ENCODE data around the gene COL21A1. TPM values are rescaled to one million over a fixed set of nuclear protein-coding genes. Genes with fewer than 3 reads are reported as not detected.

COL21A1 gene
- total RNA-seq, 1 donor, result 19.2 TPM

DNA sequence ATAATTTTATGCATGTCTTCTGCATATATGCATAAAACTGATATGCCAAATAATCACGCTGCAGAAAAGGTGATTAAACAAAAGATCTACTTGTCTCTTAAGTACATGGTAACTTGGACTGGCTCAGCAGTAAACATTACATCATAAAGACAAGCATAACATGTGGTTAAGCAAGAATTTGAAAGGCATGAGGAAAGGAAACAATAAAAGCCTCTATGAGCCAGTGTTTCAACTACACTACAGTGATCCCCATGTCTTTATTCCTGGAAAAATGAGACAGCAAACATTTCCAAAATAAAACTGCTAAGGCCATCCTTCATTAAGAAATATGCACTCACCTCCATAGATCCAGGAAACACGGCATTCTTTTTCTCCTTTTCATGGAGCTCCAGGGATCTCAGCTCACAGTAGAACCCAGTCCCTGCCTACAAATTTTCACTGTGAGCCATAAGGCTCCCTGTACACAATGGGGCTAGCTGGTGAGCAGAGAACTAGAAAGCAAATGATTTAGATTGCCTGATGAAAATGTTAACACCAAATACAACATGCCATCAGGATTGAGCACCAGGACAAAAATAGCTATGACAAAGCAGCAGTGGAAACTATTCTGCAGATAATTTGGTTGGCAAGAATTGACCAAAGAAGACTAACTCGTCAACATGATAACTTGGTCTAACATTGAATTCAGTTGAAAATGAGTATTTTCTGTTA, 156.1 kb downstream of the COL21A1 start:
- TF ChIP-seq, protein P1, sequence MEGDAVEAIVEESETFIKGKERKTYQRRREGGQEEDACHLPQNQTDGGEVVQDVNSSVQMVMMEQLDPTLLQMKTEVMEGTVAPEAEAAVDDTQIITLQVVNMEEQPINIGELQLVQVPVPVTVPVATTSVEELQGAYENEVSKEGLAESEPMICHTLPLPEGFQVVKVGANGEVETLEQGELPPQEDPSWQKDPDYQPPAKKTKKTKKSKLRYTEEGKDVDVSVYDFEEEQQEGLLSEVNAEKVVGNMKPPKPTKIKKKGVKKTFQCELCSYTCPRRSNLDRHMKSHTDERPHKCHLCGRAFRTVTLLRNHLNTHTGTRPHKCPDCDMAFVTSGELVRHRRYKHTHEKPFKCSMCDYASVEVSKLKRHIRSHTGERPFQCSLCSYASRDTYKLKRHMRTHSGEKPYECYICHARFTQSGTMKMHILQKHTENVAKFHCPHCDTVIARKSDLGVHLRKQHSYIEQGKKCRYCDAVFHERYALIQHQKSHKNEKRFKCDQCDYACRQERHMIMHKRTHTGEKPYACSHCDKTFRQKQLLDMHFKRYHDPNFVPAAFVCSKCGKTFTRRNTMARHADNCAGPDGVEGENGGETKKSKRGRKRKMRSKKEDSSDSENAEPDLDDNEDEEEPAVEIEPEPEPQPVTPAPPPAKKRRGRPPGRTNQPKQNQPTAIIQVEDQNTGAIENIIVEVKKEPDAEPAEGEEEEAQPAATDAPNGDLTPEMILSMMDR (IDR thresholded peaks at IDR 0.05; ENCODE audit: extremely low read depth, low read depth, low read length), result no peak
- Histone ChIP-seq H3K79me2 (ENCODE audit: insufficient read depth, low read length) (no peaks in the 10 kb centered on the region), H2AFZ (ENCODE audit: low read length) (peak overlapping the region; percentile 59), H3K36me3 (ENCODE audit: insufficient read depth, low read length) (no peaks in the 10 kb centered on the region), H3K4me2 (ENCODE audit: insufficient read depth, low read length) (peak overlapping the region; percentile 76), H3K4me1 (ENCODE audit: insufficient read depth, low read length) (peaks cover 15% of the 10 kb centered on the region), H3K27me3 (ENCODE audit: insufficient read depth, low read length) (no peaks in the 10 kb centered on the region), H4K20me1 (ENCODE audit: insufficient read depth, low read length) (no peaks in the 10 kb centered on the region), H3K27ac (ENCODE audit: low read depth, low read length) (peak overlapping the region; percentile 91), H3K4me3 (ENCODE audit: insufficient read depth, low read length) (peak overlapping the region; percentile 47), H3K9me3 (ENCODE audit: low read depth, low read length) (peaks cover 2% of the 10 kb centered on the region)
- DNase-seq (ENCODE audit: insufficient read length, low spot score, missing footprints), result no peak

DNA sequence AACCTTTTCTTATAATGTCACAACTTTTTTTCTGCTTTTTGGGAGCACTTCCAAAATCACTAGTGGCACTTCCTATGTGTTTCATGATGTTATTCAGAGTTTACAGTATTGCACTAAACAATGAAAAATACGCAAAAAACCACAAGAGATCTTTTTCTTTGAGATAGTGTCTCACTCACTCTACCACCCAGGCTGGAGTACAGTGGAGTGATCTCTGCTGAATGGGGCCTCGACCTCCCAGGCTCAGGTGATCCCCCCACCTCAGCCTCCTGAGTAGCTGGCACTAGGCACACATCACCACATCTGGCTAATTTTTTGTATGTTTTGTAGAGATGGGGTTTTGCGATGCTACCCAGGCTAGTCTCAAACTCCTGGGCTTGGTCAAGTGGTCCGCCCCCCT, 158.7 kb downstream of the COL21A1 start:
- Histone ChIP-seq H3K27ac (ENCODE audit: low read depth, low read length) (no peak overlapping the region), H3K36me3 (ENCODE audit: insufficient read depth, low read length) (no peaks in the 10 kb centered on the region), H3K4me3 (ENCODE audit: insufficient read depth, low read length) (no peak overlapping the region), H3K4me1 (ENCODE audit: insufficient read depth, low read length) (peaks cover 15% of the 10 kb centered on the region), H3K9me3 (ENCODE audit: low read depth, low read length) (peaks cover 2% of the 10 kb centered on the region), H3K79me2 (ENCODE audit: insufficient read depth, low read length) (no peaks in the 10 kb centered on the region), H3K27me3 (ENCODE audit: insufficient read depth, low read length) (no peaks in the 10 kb centered on the region), H4K20me1 (ENCODE audit: insufficient read depth, low read length) (no peaks in the 10 kb centered on the region), H2AFZ (ENCODE audit: low read length) (no peak overlapping the region), H3K4me2 (ENCODE audit: insufficient read depth, low read length) (no peak overlapping the region)
- DNase-seq (ENCODE audit: insufficient read length, low spot score, missing footprints), result no peak
- TF ChIP-seq, protein P1 (IDR thresholded peaks at IDR 0.05; ENCODE audit: extremely low read depth, low read depth, low read length), result no peak

DNA sequence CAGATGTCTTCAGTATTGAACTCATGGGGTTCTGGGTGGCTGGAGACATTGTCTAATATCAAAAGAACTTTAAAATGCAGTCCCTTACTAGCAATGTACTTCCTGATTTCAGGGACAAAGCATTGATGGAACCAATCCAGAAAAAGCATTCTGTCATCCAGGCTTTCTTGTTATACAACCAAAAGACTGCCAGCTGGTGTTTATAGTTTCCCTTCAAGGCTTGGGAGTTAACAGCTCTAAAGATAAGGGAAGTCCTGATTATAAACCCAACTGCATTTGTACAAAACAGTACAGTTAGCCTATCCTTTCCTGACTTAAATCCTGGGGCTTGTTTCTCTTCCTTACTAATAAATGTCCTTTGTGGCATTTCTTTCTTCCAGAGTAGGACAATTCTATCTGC, 160.0 kb downstream of the COL21A1 start:
- Histone ChIP-seq H4K20me1 (ENCODE audit: insufficient read depth, low read length) (no peaks in the 10 kb centered on the region), H3K36me3 (ENCODE audit: insufficient read depth, low read length) (no peaks in the 10 kb centered on the region), H3K79me2 (ENCODE audit: insufficient read depth, low read length) (no peaks in the 10 kb centered on the region), H3K27me3 (ENCODE audit: insufficient read depth, low read length) (no peaks in the 10 kb centered on the region), H2AFZ (ENCODE audit: low read length) (no peak overlapping the region), H3K4me3 (ENCODE audit: insufficient read depth, low read length) (no peak overlapping the region), H3K27ac (ENCODE audit: low read depth, low read length) (no peak overlapping the region), H3K4me1 (ENCODE audit: insufficient read depth, low read length) (peaks cover 15% of the 10 kb centered on the region), H3K9me3 (ENCODE audit: low read depth, low read length) (no peaks in the 10 kb centered on the region), H3K4me2 (ENCODE audit: insufficient read depth, low read length) (no peak overlapping the region)
- no peak for DNase-seq (ENCODE audit: insufficient read length, low spot score, missing footprints)
- TF ChIP-seq, protein P1 (IDR thresholded peaks at IDR 0.05; ENCODE audit: extremely low read depth, low read depth, low read length), result no peak

DNA sequence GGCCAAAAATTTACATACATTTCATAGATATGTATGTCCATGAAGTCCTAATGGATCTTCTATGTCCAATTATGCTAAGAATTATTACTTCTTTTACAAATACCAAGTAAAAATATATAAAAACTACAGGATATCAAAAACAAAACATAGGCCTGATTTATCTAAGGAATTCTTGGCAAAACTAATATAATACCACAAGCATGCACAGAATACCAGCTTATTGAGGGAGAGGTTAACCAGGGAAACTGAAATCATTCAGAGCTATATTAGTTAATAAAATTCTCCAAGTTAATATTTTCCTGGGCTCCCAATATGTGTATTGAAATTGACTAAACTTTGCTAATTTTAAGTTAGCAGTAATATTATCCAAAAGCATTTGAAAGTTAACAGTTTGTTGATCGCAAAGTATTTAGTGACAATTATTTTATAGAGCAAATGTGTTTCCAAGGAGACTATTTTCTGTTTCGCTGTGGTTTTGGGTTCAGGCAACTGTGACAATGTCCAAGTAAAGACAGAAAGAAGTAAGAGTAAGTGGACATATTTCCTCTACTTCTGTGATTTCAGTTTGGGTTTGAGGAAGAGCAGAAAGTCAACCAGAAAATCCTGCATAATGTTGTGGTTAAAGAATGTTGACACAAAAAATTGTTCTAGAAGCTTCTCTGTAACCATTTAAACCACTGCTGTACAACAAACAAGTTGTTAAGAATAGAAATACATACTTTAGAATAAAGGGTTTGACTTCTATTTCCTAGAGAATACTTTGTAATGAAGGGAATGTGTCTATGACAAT, 167.4 kb downstream of the COL21A1 start:
- Histone ChIP-seq H3K4me3 (ENCODE audit: insufficient read depth, low read length) (no peak overlapping the region), H3K4me2 (ENCODE audit: insufficient read depth, low read length) (peak overlapping the region; percentile 52), H4K20me1 (ENCODE audit: insufficient read depth, low read length) (no peaks in the 10 kb centered on the region), H3K9me3 (ENCODE audit: low read depth, low read length) (no peaks in the 10 kb centered on the region), H2AFZ (ENCODE audit: low read length) (no peak overlapping the region), H3K4me1 (ENCODE audit: insufficient read depth, low read length) (peaks cover 24% of the 10 kb centered on the region), H3K36me3 (ENCODE audit: insufficient read depth, low read length) (no peaks in the 10 kb centered on the region), H3K27ac (ENCODE audit: low read depth, low read length) (peak overlapping the region; percentile 21), H3K27me3 (ENCODE audit: insufficient read depth, low read length) (no peaks in the 10 kb centered on the region), H3K79me2 (ENCODE audit: insufficient read depth, low read length) (no peaks in the 10 kb centered on the region)
- no peak for DNase-seq (ENCODE audit: insufficient read length, low spot score, missing footprints)
- TF ChIP-seq, protein P1 (IDR thresholded peaks at IDR 0.05; ENCODE audit: extremely low read depth, low read depth, low read length), result no peak

Measured in osteoblast (primary cell).